CD14-positive monocyte (primary cell): ENCODE data around the gene TMCO5A. TPM values are rescaled to one million over a fixed set of nuclear protein-coding genes. Genes with fewer than 3 reads are reported as not detected.

Experiments used
- DNase-seq, 3 donors: peaks; one replicate each; pipeline ENCODE4 v3.0.0-alpha.2; 2011 to 2022
- H2AFZ ChIP-seq: 2 replicates; pipeline ENCODE4 v1.6.0; 2012; ENCODE audit warnings: mild to moderate bottlenecking, low read depth, low read length, inconsistent platforms; ENCODE audit not compliant: insufficient read depth, poor library complexity, severe bottlenecking
- H3K27ac ChIP-seq, 2 donors: 1 replicate in 1 of 2; 2 replicates in 1 of 2; pipeline ENCODE4 v1.5.1; 2012 to 2013; ENCODE audit warnings: low read length in 2 of 2, control low read depth in 1 of 2, inconsistent platforms in 1 of 2, low read depth in 1 of 2, mild to moderate bottlenecking in 1 of 2
- H3K27me3 ChIP-seq, 2 donors: one replicate each; pipeline versions ENCODE4 v1.6.0 to v1.6.1; 2011 to 2013; ENCODE audit warnings: low read length in 2 of 2; ENCODE audit not compliant: control insufficient read depth in 2 of 2, insufficient read depth in 2 of 2
- H3K36me3 ChIP-seq, 2 donors: replicated peaks in 1 of 2; 1 replicate in 1 of 2; 2 replicates in 1 of 2; pipeline versions ENCODE4 v1.5.1 to v1.6.1; 2012 to 2013; ENCODE audit warnings: low read length in 2 of 2, control low read depth in 1 of 2, inconsistent platforms in 1 of 2, mild to moderate bottlenecking in 1 of 2; ENCODE audit not compliant: insufficient read depth in 2 of 2, control insufficient read depth in 1 of 2
- H3K4me1 ChIP-seq, 2 donors: 1 replicate in 1 of 2; 2 replicates in 1 of 2; pipeline versions ENCODE4 v1.5.1 to v1.6.1; 2012 to 2013; ENCODE audit warnings: low read length in 2 of 2, control low read depth in 1 of 2, inconsistent platforms in 1 of 2, mild to moderate bottlenecking in 1 of 2, moderate library complexity in 1 of 2; ENCODE audit not compliant: insufficient read depth in 2 of 2, control insufficient read depth in 1 of 2
- H3K4me2 ChIP-seq: replicated peaks from 2 replicates; pipeline ENCODE3; 2012; ENCODE audit warnings: low read length, moderate library complexity, mild to moderate bottlenecking; ENCODE audit not compliant: poor library complexity, severe bottlenecking; ENCODE audit errors: extremely low read depth
- H3K4me3 ChIP-seq, 3 experiments: fragments of 200-600 bp in 1 of 3; sonication (generic) in 1 of 3; replicated peaks in 1 of 3; 1 replicate in 2 of 3; 2 replicates in 1 of 3; pipeline ENCODE4 v1.5.1; 2011 to 2013; ENCODE audit warnings: low read length in 3 of 3, mild to moderate bottlenecking in 3 of 3, control low read depth in 2 of 3, low read depth in 2 of 3, inconsistent platforms in 1 of 3, moderate library complexity in 1 of 3
- H3K79me2 ChIP-seq: 2 replicates; pipeline ENCODE4 v1.6.0; 2012; ENCODE audit warnings: mild to moderate bottlenecking, control low read depth, inconsistent platforms, low read length, moderate library complexity; ENCODE audit not compliant: insufficient read depth
- H3K9ac ChIP-seq: 2 replicates; pipeline ENCODE4 v1.6.0; 2017; ENCODE audit warnings: low read length, mild to moderate bottlenecking; ENCODE audit not compliant: insufficient read depth, poor library complexity, severe bottlenecking
- H3K9me3 ChIP-seq, 2 donors: replicated peaks in 1 of 2; 1 replicate in 1 of 2; 2 replicates in 1 of 2; pipeline versions ENCODE4 v1.5.1 to v1.6.1; 2012 to 2013; ENCODE audit warnings: low read length in 2 of 2, control low read depth in 1 of 2; ENCODE audit not compliant: control insufficient read depth in 1 of 2, insufficient read depth in 1 of 2
- H4K20me1 ChIP-seq: 2 replicates; pipeline ENCODE4 v1.6.0; 2012; ENCODE audit warnings: mild to moderate bottlenecking, low read length, control low read depth, moderate library complexity; ENCODE audit not compliant: insufficient read depth
- H3K27ac Mint-ChIP-seq, 7 donors: one replicate each; pipeline ENCODE4 v1.8.0; 2020; ENCODE audit warnings: mild to moderate bottlenecking in 7 of 7, mixed read lengths in 7 of 7, moderate library complexity in 6 of 7, inconsistent platforms in 2 of 7
- H3K27me3 Mint-ChIP-seq, 3 donors: one replicate each; pipeline ENCODE4 v1.8.0; 2021 to 2022; ENCODE audit warnings: low read depth in 3 of 3, mild to moderate bottlenecking in 3 of 3, mixed read lengths in 3 of 3, moderate library complexity in 3 of 3, inconsistent platforms in 1 of 3
- H3K36me3 Mint-ChIP-seq, 2 donors: one replicate each; pipeline ENCODE4 v1.8.0; 2020; ENCODE audit warnings: mixed read lengths in 2 of 2, inconsistent platforms in 1 of 2, mild to moderate bottlenecking in 1 of 2
- H3K4me1 Mint-ChIP-seq: one replicate; pipeline ENCODE4 v1.8.0; 2020; ENCODE audit warnings: mild to moderate bottlenecking, mixed read lengths
- H3K4me3 Mint-ChIP-seq, 2 donors: one replicate each; pipeline ENCODE4 v1.8.0; 2020; ENCODE audit warnings: mild to moderate bottlenecking in 2 of 2, mixed read lengths in 2 of 2, moderate library complexity in 1 of 2
- H3K9me3 Mint-ChIP-seq, 7 donors: one replicate each; pipeline ENCODE4 v1.8.0; 2020 to 2022; ENCODE audit warnings: mixed read lengths in 7 of 7, mild to moderate bottlenecking in 6 of 7, moderate library complexity in 6 of 7, inconsistent platforms in 2 of 7
- CTCF ChIP-seq: fragments of 200-600 bp; IDR thresholded peaks from one replicate; pipeline ENCODE4 v1.8.0; 2022; ENCODE audit warnings: antibody characterized with exemption, mild to moderate bottlenecking
- WGBS: methylation state at CpG from one replicate; pipeline ENCODE4 v1.1.5; 2013; ENCODE audit warnings: missing lambda C conversion rate; ENCODE audit not compliant: insufficient coverage; 5-methylcytosine and 5-hydroxymethylcytosine counted together
- intact Hi-C, 2 donors: fragments of 100-400 bp; cut with micrococcal nuclease; formaldehyde crosslinking; loops; one replicate each; pipeline versions ENCODE4 v1.15.0 to v1.15.1; 2023
- polyA plus RNA-seq, 3 donors: library from polyadenylated mRNA; depleted of rRNA in 1 of 3; unstranded in 2 of 3; stranded (reverse) in 1 of 3; fragments of 300-500 nt in 2 of 3; fragments of >200 nt in 1 of 3; fragmentation: Illumina TruSeq in 2 of 3; gene quantifications; 1 replicate in 2 of 3; 2 replicates in 1 of 3; pipeline ENCODE4 v1.2.3, GENCODE V29; 2012 to 2021

The TMCO5A gene
- polyA plus RNA-seq, 3 donors = not detected

GRCh38 chr15:37921527-37922385, 12.7 kb upstream of the TMCO5A start:
- Histone ChIP-seq H4K20me1 (no peaks in the 10 kb centered on the region), H3K36me3 (no peaks in the 10 kb centered on the region), H2AFZ (no peak overlapping the region), H3K9me3 (peaks cover 6 to 14% of the 10 kb centered on the region in 2 donors), H3K4me2 (no peak overlapping the region), H3K9ac (no peak overlapping the region), H3K4me1 (no peaks in the 10 kb centered on the region), H3K4me3 (no peak overlapping the region), H3K79me2 (no peaks in the 10 kb centered on the region), H3K27ac (no peak overlapping the region), H3K27me3 (no peaks in the 10 kb centered on the region)
- WGBS = 85% methylated on average over 6 of the region's 6 CpGs
- TF ChIP-seq CTCF = no peak
- peaks cover 0 to 6% (median 4%) of the 10 kb centered on the region in 3 donors for H3K27me3 Mint-ChIP-seq
- intact Hi-C loops = no loop called here
- no peaks in the 10 kb centered on the region for H3K36me3 Mint-ChIP-seq
- DNase-seq = no peak
- H3K4me3 Mint-ChIP-seq = no peak overlapping the region
- H3K4me1 Mint-ChIP-seq = no peaks in the 10 kb centered on the region
- H3K27ac Mint-ChIP-seq = no peak overlapping the region
- peaks cover 4 to 29% (median 15%) of the 10 kb centered on the region in 7 donors for H3K9me3 Mint-ChIP-seq

GRCh38 chr15:37926136-37926535, 8.3 kb upstream of the TMCO5A start:
- no peak overlapping the region for H3K4me3 ChIP-seq
- H2AFZ ChIP-seq = no peak overlapping the region
- H3K4me3 Mint-ChIP-seq = no peak overlapping the region
- no peak for DNase-seq
- H3K27ac Mint-ChIP-seq = no peak overlapping the region
- no peaks in the 10 kb centered on the region for H3K36me3 Mint-ChIP-seq
- no peaks in the 10 kb centered on the region for H3K79me2 ChIP-seq
- peaks cover 4 to 23% (median 12%) of the 10 kb centered on the region in 7 donors for H3K9me3 Mint-ChIP-seq
- no peaks in the 10 kb centered on the region for H3K4me1 Mint-ChIP-seq
- no CpG with 5 or more reads among the region's 3 CpGs for WGBS
- H3K27ac ChIP-seq = no peak overlapping the region
- TF ChIP-seq CTCF = no peak
- H3K9me3 ChIP-seq = peaks cover 6 to 14% of the 10 kb centered on the region in 2 donors
- H3K36me3 ChIP-seq = no peaks in the 10 kb centered on the region
- no peak overlapping the region for H3K4me2 ChIP-seq
- H3K27me3 Mint-ChIP-seq = peaks cover 0 to 3% (median 0%) of the 10 kb centered on the region in 3 donors
- no peaks in the 10 kb centered on the region for H3K27me3 ChIP-seq
- intact Hi-C loops = no loop called here
- no peaks in the 10 kb centered on the region for H4K20me1 ChIP-seq
- H3K9ac ChIP-seq = no peak overlapping the region
- no peaks in the 10 kb centered on the region for H3K4me1 ChIP-seq
